Body of pancreas (tissue), 4 donors: Measurements from ENCODE around the gene GPR137. TPM values are rescaled to one million over a fixed set of nuclear protein-coding genes. Genes with fewer than 3 reads are reported as not detected.

Experiments
- ATAC-seq: fragments of 150-250 bp; one replicate; pipeline ENCODE4 v1.9.1; 2016
- DNase-seq, 4 donors: peaks; one replicate each; pipeline ENCODE4 v3.0.0-alpha.2; 2019
- H3K27ac ChIP-seq, 4 donors: fragments of 200-600 bp; sonication (generic); 1 replicate in 3 of 4; 2 replicates in 1 of 4; pipeline versions ENCODE4 v1.5.1 to v1.6.1; 2016 to 2019; ENCODE audit warnings: mild to moderate bottlenecking in 1 of 4, mixed read lengths in 1 of 4, moderate library complexity in 1 of 4
- H3K27me3 ChIP-seq, 2 donors: fragments of 200-600 bp; sonication (generic); one replicate each; pipeline ENCODE4 v1.6.0; 2016; ENCODE audit warnings: mild to moderate bottlenecking in 1 of 2
- H3K36me3 ChIP-seq, 2 donors: fragments of 200-600 bp; sonication (generic); replicated peaks in 1 of 2; 2 replicates each; pipeline ENCODE4 v1.5.1; 2016; ENCODE audit warnings: low read depth in 2 of 2; ENCODE audit not compliant: insufficient read depth in 1 of 2
- H3K4me1 ChIP-seq: fragments of 200-600 bp; sonication (generic); one replicate; pipeline ENCODE4 v1.6.0; 2016
- H3K4me3 ChIP-seq, 2 donors: fragments of 200-600 bp; sonication (generic); 1 replicate in 1 of 2; 2 replicates in 1 of 2; pipeline ENCODE4 v1.5.1; 2016 to 2019
- H3K9me3 ChIP-seq, 3 donors: fragments of 200-600 bp; sonication (generic); 1 replicate in 2 of 3; 2 replicates in 1 of 3; pipeline ENCODE4 v1.5.1; 2016
- CTCF ChIP-seq, 7 experiments: fragments of 450-650 bp in 4 of 7; fragments of 200-600 bp in 3 of 7; sonication (generic) in 3 of 7; IDR thresholded peaks; one replicate each; pipeline ENCODE4 v1.5.1; 2016 to 2019; ENCODE audit warnings: antibody characterized with exemption in 7 of 7
- POLR2A ChIP-seq, 3 donors: fragments of 450-650 bp; IDR thresholded peaks; one replicate each; pipeline ENCODE4 v1.6.1; 2016; ENCODE audit warnings: antibody characterized with exemption in 3 of 3, mild to moderate bottlenecking in 2 of 3
- WGBS, 2 donors: methylation state at CpG; one replicate each; pipeline ENCODE4 v1.1.5; 2017; 5-methylcytosine and 5-hydroxymethylcytosine counted together
- intact Hi-C: fragments of 100-400 bp; cut with DNase I; formaldehyde crosslinking; loops from one replicate; pipeline ENCODE4 v1.15.1; 2023
- total RNA-seq, 2 donors: library from RNA; depleted of rRNA; stranded (reverse); fragments of >200 nt; gene quantifications; one replicate each; pipeline ENCODE4 v1.1.0, GENCODE V29; 2016

The GPR137 gene
- total RNA-seq, 2 donors from 2014 or later, result 4.4 to 19.4 TPM

- intact Hi-C loops, result no loop called here
- ATAC-seq (no peak), DNase-seq (no peak)
- Histone ChIP-seq H3K9me3 (no peaks in the 10 kb centered on the region), H3K4me3 (no peak overlapping the region), H3K27ac (no peak overlapping the region), H3K4me1 (peaks cover 26% of the 10 kb centered on the region), H3K36me3 (peaks cover 0 to 3% of the 10 kb centered on the region in 2 donors), H3K27me3 (no peaks in the 10 kb centered on the region)
- 73 to 79% methylated on average over 2 of the region's 2 CpGs for WGBS, 2 donors
- TF ChIP-seq CTCF (IDR thresholded peaks at IDR 0.05) (no peak), POLR2A (IDR thresholded peaks at IDR 0.05) (no peak)
Measured at GRCh38 chr11:64275841-64276240, 9.8 kb upstream of the GPR137 start.

GRCh38 chr11:64276653-64277431 lies 8.8 kb upstream of the GPR137 start:
- TF ChIP-seq POLR2A (IDR thresholded peaks at IDR 0.05) (no peak), CTCF (IDR thresholded peaks at IDR 0.05) (no peak)
- Histone ChIP-seq H3K9me3 (no peaks in the 10 kb centered on the region), H3K4me3 (no peak overlapping the region), H3K27ac (no peak overlapping the region), H3K27me3 (no peaks in the 10 kb centered on the region), H3K36me3 (peaks cover 0 to 3% of the 10 kb centered on the region in 2 donors), H3K4me1 (peaks cover 22% of the 10 kb centered on the region)
- 83 to 89% methylated on average over 8 to 17 of the region's 17 CpGs for WGBS, 2 donors
- ATAC-seq (no peak), DNase-seq (no peak)
- intact Hi-C loops, result no loop called here

- intact Hi-C loops, result no loop called here
- H3K27ac ChIP-seq, result no peak overlapping the region
- 74 to 80% methylated on average over 6 to 8 of the region's 8 CpGs for WGBS, 2 donors
Measured at GRCh38 chr11:64278576-64279190, 7.0 kb upstream of the GPR137 start.

GRCh38 chr11:64281957-64282770 lies 3.5 kb upstream of the GPR137 start:
- no peak for ATAC-seq
- Histone ChIP-seq H3K4me1 (peaks cover 24% of the 10 kb centered on the region), H3K36me3 (peaks cover 0 to 3% of the 10 kb centered on the region in 2 donors), H3K9me3 (no peaks in the 10 kb centered on the region), H3K27me3 (no peaks in the 10 kb centered on the region), H3K27ac (no peak overlapping the region), H3K4me3 (no peak overlapping the region)
- DNase-seq, result no peak
- no peak for TF ChIP-seq CTCF (IDR thresholded peaks at IDR 0.05)
- TF ChIP-seq POLR2A (IDR thresholded peaks at IDR 0.05), result no peak
- WGBS, 2 donors, result 92 to 94% methylated on average over 22 of the region's 22 CpGs
- intact Hi-C loops, result no loop called here

More at GRCh38 chr11:64278576-64279190, 7.0 kb upstream of the GPR137 start:
- H3K4me3 ChIP-seq, result no peak overlapping the region
- TF ChIP-seq CTCF (IDR thresholded peaks at IDR 0.05) (no peak), POLR2A (IDR thresholded peaks at IDR 0.05) (no peak)
- no peak for ATAC-seq
- H3K36me3 ChIP-seq, result peaks cover 0 to 3% of the 10 kb centered on the region in 2 donors
- no peaks in the 10 kb centered on the region for H3K9me3 ChIP-seq
- DNase-seq, result no peak
- no peaks in the 10 kb centered on the region for H3K27me3 ChIP-seq
- H3K4me1 ChIP-seq, result peaks cover 12% of the 10 kb centered on the region
